Spinal cord (tissue), 10 donors: ENCODE data around the gene STAG2. TPM values are rescaled to one million over a fixed set of nuclear protein-coding genes. Genes with fewer than 3 reads are reported as not detected.

Source experiments
- DNase-seq, 6 donors: peaks; one replicate each; pipeline versions ENCODE4 v3.0.0 to v3.0.0-alpha.2; 2013 to 2015; ENCODE audit warnings: low spot score in 6 of 6, low read depth in 4 of 6
- H3K27ac ChIP-seq: one replicate; pipeline ENCODE4 v1.5.1; 2013; ENCODE audit warnings: low read depth, low read length, control low read depth
- H3K27me3 ChIP-seq: one replicate; pipeline ENCODE4 v1.6.1; 2013; ENCODE audit warnings: low read length; ENCODE audit not compliant: control insufficient read depth, insufficient read depth
- H3K36me3 ChIP-seq: one replicate; pipeline ENCODE4 v1.6.1; 2013; ENCODE audit warnings: low read length; ENCODE audit not compliant: control insufficient read depth, insufficient read depth
- H3K4me1 ChIP-seq: one replicate; pipeline ENCODE4 v1.6.1; 2013; ENCODE audit warnings: low read length; ENCODE audit not compliant: control insufficient read depth, insufficient read depth
- H3K4me3 ChIP-seq: one replicate; pipeline ENCODE4 v1.5.1; 2013; ENCODE audit warnings: low read depth, low read length, control low read depth
- H3K9me3 ChIP-seq: one replicate; pipeline ENCODE4 v1.6.1; 2013; ENCODE audit warnings: low read length; ENCODE audit not compliant: control insufficient read depth, insufficient read depth
- WGBS: methylation state at CpG from one replicate; pipeline ENCODE4 v1.1.5; 2013; ENCODE audit warnings: missing lambda C conversion rate; ENCODE audit not compliant: insufficient coverage; 5-methylcytosine and 5-hydroxymethylcytosine counted together
- polyA plus RNA-seq, 2 donors: library from polyadenylated mRNA; unstranded; fragments of 120-200 nt; gene quantifications; one replicate each; pipeline ENCODE4 v1.2.1, GENCODE V29; 2013; ENCODE audit not compliant: insufficient read length in 2 of 2
- total RNA-seq, 2 donors: library from RNA; depleted of rRNA in 1 of 2; stranded (reverse); fragments of 120-200 nt in 1 of 2; fragments of >200 nt in 1 of 2; gene quantifications; one replicate each; pipeline versions ENCODE4 v1.2.3 to v1.2.4, GENCODE V29; 2013 to 2014
- donor health status: healthy.

STAG2 gene
- total and polyA plus RNA-seq, 4 donors: 54.8 to 152 (median 99.5) TPM

GRCh38 chrX:123990602-123991001, 29.1 kb downstream of the STAG2 start:
- H3K9me3 ChIP-seq: no peaks in the 10 kb centered on the region
- H3K4me1 ChIP-seq: no peaks in the 10 kb centered on the region
- H3K27me3 ChIP-seq: no peaks in the 10 kb centered on the region
- no CpG with 5 or more reads among the region's 3 CpGs for WGBS
- no peak overlapping the region for H3K4me3 ChIP-seq
- DNase-seq: no peak
- no peaks in the 10 kb centered on the region for H3K36me3 ChIP-seq
- no peak overlapping the region for H3K27ac ChIP-seq

DNA sequence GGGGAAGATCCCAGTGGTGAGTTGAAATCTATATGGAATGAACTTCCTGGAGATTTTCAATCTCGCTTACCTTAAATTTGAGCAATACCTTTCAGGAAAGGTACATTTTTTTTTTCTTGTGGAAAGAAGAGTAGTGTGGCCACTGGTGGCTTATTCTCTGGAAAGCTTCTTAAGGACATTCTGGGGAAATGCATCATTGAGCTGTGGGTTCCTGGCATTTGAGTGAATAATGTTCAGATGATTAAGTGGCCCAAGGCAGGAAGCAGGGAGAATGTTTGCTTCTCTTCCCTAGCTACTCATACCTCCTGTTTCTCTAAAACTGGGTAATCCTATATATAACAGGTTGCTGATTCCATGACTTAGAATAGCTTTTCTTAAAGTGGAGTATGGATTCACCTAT, 31.8 kb downstream of the STAG2 start:
- Histone ChIP-seq H3K9me3 (no peaks in the 10 kb centered on the region), H3K36me3 (no peaks in the 10 kb centered on the region), H3K4me1 (no peaks in the 10 kb centered on the region), H3K4me3 (no peak overlapping the region), H3K27ac (no peak overlapping the region), H3K27me3 (no peaks in the 10 kb centered on the region)
- no peak for DNase-seq
- no CpG with 5 or more reads among the region's 1 CpG for WGBS

- Histone ChIP-seq H3K27ac (no peak overlapping the region), H3K4me3 (no peak overlapping the region), H3K27me3 (no peaks in the 10 kb centered on the region), H3K36me3 (no peaks in the 10 kb centered on the region), H3K4me1 (no peaks in the 10 kb centered on the region), H3K9me3 (no peaks in the 10 kb centered on the region)
- no CpG with 5 or more reads among the region's 3 CpGs for WGBS
- DNase-seq: no peak
These were observed 32.6 kb downstream of the STAG2 start for GRCh38 chrX:123993904-123994635.

GRCh38 chrX:123994730-123995129, 33.2 kb downstream of the STAG2 start:
- Histone ChIP-seq H3K9me3 (no peaks in the 10 kb centered on the region), H3K27me3 (no peaks in the 10 kb centered on the region), H3K4me3 (no peak overlapping the region), H3K4me1 (no peaks in the 10 kb centered on the region), H3K27ac (no peak overlapping the region), H3K36me3 (no peaks in the 10 kb centered on the region)
- WGBS: no CpG with 5 or more reads among the region's 7 CpGs
- no peak for DNase-seq

- no peak for DNase-seq
- Histone ChIP-seq H3K4me1 (no peaks in the 10 kb centered on the region), H3K27ac (no peak overlapping the region), H3K9me3 (no peaks in the 10 kb centered on the region), H3K36me3 (no peaks in the 10 kb centered on the region), H3K27me3 (no peaks in the 10 kb centered on the region), H3K4me3 (no peak overlapping the region)
- no CpG with 5 or more reads among the region's 2 CpGs for WGBS
These were observed 40.1 kb downstream of the STAG2 start for GRCh38 chrX:124001581-124001980.

DNA sequence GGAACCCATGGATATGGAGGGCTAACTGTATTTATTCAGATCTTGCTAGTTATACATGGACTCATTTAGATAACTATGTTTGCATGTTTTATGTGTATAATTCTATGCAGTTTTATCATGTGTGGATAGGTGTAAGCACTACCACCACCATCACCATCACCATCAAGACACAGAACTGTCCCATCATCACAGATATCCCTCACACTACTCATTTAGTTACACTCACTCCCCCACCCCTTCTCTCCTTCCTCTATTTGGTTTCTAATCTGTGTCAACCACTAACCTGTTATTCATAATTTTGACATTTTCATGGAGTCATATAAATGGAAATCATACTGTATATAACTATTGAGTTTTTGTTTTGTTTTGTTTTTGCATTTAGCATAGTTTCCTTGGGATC, 43.7 kb downstream of the STAG2 start:
- Histone ChIP-seq H3K4me1 (no peaks in the 10 kb centered on the region), H3K27ac (no peak overlapping the region), H3K9me3 (no peaks in the 10 kb centered on the region), H3K27me3 (no peaks in the 10 kb centered on the region), H3K4me3 (no peak overlapping the region), H3K36me3 (no peaks in the 10 kb centered on the region)
- DNase-seq: no peak

DNA sequence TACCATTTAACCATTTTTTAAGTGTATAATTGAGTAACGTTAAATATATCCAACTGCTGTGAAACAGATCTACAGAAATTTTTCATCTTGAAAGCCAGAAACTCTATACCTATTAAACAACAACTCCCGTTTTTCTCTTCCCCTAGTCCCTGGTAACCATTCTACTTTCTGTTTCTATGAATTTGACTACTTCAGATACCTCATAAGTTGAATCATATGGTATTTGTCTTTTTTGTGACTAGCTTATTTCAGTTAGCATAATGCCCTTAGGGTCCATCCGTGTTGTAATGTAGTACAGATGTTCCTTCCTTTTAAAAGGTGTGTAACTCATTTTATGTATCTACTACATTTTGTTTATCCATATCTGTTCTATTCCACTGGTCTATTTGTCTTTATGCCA, 48.7 kb downstream of the STAG2 start:
- no peaks in the 10 kb centered on the region for H3K9me3 ChIP-seq
- H3K4me1 ChIP-seq: no peaks in the 10 kb centered on the region
- H3K27me3 ChIP-seq: no peaks in the 10 kb centered on the region
- WGBS: no CpG with 5 or more reads among the region's 3 CpGs
- H3K4me3 ChIP-seq: no peak overlapping the region
- no peaks in the 10 kb centered on the region for H3K36me3 ChIP-seq
- H3K27ac ChIP-seq: no peak overlapping the region
- DNase-seq: no peak

GRCh38 chrX:124010566-124010965, 49.1 kb downstream of the STAG2 start:
- no peaks in the 10 kb centered on the region for H3K36me3 ChIP-seq
- H3K27ac ChIP-seq: no peak overlapping the region
- WGBS: 93% methylated on average over 3 of the region's 3 CpGs

GRCh38 chrX:124015721-124016120, 54.2 kb downstream of the STAG2 start:
- no CpG with 5 or more reads among the region's 1 CpG for WGBS
- no peak overlapping the region for H3K4me3 ChIP-seq
- H3K27ac ChIP-seq: no peak overlapping the region
- no peaks in the 10 kb centered on the region for H3K4me1 ChIP-seq
- H3K36me3 ChIP-seq: no peaks in the 10 kb centered on the region
- H3K27me3 ChIP-seq: no peaks in the 10 kb centered on the region
- no peak for DNase-seq
- no peaks in the 10 kb centered on the region for H3K9me3 ChIP-seq

More at GRCh38 chrX:124010566-124010965, 49.1 kb downstream of the STAG2 start:
- Histone ChIP-seq H3K4me3 (no peak overlapping the region), H3K27me3 (no peaks in the 10 kb centered on the region), H3K4me1 (no peaks in the 10 kb centered on the region), H3K9me3 (no peaks in the 10 kb centered on the region)
- no peak for DNase-seq

GRCh38 chrX:124016825-124017224, 55.3 kb downstream of the STAG2 start:
- Histone ChIP-seq H3K36me3 (no peaks in the 10 kb centered on the region), H3K4me3 (no peak overlapping the region), H3K27me3 (no peaks in the 10 kb centered on the region), H3K27ac (no peak overlapping the region), H3K9me3 (no peaks in the 10 kb centered on the region), H3K4me1 (no peaks in the 10 kb centered on the region)
- no peak for DNase-seq
- WGBS: no CpG with 5 or more reads among the region's 1 CpG
